GM18951 (cell line): ENCODE results near the gene SMIM45.

ENCODE experiments used
- POLR2A ChIP-seq: IDR thresholded peaks from 4 replicates; pipeline ENCODE4 v1.6.1; 2011; ENCODE audit warnings: mild to moderate bottlenecking; ENCODE audit not compliant: insufficient read length, insufficient read depth; ENCODE audit errors: extremely low read depth
- in situ Hi-C: fragments of 300-500 bp; cut with MboI; formaldehyde crosslinking; loops from one replicate; pipeline ENCODE4 v1.12.0; 2022; ENCODE audit warnings: low sequenced_read_pairs, mixed read lengths, inconsistent platforms; ENCODE audit not compliant: unreplicated experiment

SMIM45 gene

GRCh38 chr22:41935015-41935351 is 17.0 kb upstream of the SMIM45 start:
- in situ Hi-C loops: no loop called here
- no peak for TF ChIP-seq POLR2A

- in situ Hi-C loops: no loop called here
- peak; percentile 32 for TF ChIP-seq POLR2A
Measured at GRCh38 chr22:41935509-41935908, 16.4 kb upstream of the SMIM45 start.

- TF ChIP-seq POLR2A: peak; percentile 21
- in situ Hi-C loops: no loop called here
Measured at GRCh38 chr22:41936894-41937169, 15.1 kb upstream of the SMIM45 start.

- TF ChIP-seq POLR2A: peak; percentile 74
- in situ Hi-C loops: loop anchor here (5.0 to 10.0 kb wide), 2 partner anchors 125 to 243 kb away; partner anchors contain the start of gene MEI1
Measured at GRCh38 chr22:41939981-41940831, 11.7 kb upstream of the SMIM45 start.

- TF ChIP-seq POLR2A: peak; percentile 20
- in situ Hi-C loops: loop anchor here (5.0 to 10.0 kb wide), 2 partner anchors 126 to 244 kb away; partner anchors contain the start of gene MEI1
Measured at GRCh38 chr22:41940832-41941765, 10.9 kb upstream of the SMIM45 start.

GRCh38 chr22:41943661-41944209 is 8.2 kb upstream of the SMIM45 start:
- in situ Hi-C loops: loop anchor here (5.0 to 10.0 kb wide), 2 partner anchors 129 to 246 kb away; partner anchors contain the start of gene MEI1
- TF ChIP-seq POLR2A: no peak

GRCh38 chr22:41946629-41947423 is 5.1 kb upstream of the SMIM45 start, which contains the start of gene CENPM:
TSS of gene CENPM (minus strand) at chr22:41947152. CDS start at chr22:41947076, 76 bp downstream.
- in situ Hi-C loops: loop anchor here (10.0 kb wide), 1 partner anchor 132 kb away; no protein-coding TSS in a partner anchor
- TF ChIP-seq POLR2A: peak; percentile 67

GRCh38 chr22:41947424-41948080 is 4.4 kb upstream of the SMIM45 start:
- in situ Hi-C loops: loop anchor here (10.0 kb wide), 1 partner anchor 133 kb away; no protein-coding TSS in a partner anchor

GRCh38 chr22:41948142-41948541 is 3.8 kb upstream of the SMIM45 start:
- in situ Hi-C loops: loop anchor here (10.0 kb wide), 1 partner anchor 133 kb away; no protein-coding TSS in a partner anchor
- no peak for TF ChIP-seq POLR2A

More at GRCh38 chr22:41947424-41948080, 4.4 kb upstream of the SMIM45 start:
- TF ChIP-seq POLR2A: no peak

GRCh38 chr22:41948928-41949296 is 3.0 kb upstream of the SMIM45 start:
- in situ Hi-C loops: loop anchor here (10.0 kb wide), 1 partner anchor 134 kb away; no protein-coding TSS in a partner anchor

- no peak for TF ChIP-seq POLR2A
- in situ Hi-C loops: loop anchor here (10.0 kb wide), 1 partner anchor 135 kb away; no protein-coding TSS in a partner anchor
Measured at GRCh38 chr22:41949297-41949965, 2.5 kb upstream of the SMIM45 start.

GRCh38 chr22:41952713-41953112 is 763 bp downstream of the SMIM45 start:
- no peak for TF ChIP-seq POLR2A
- in situ Hi-C loops: loop anchor here (25.0 kb wide), 1 partner anchor 135 kb away; the partner anchor contains the start of genes NDUFA6 and SMDT1
